ENCODE measurements around the gene NRP2.

Gene NRP2

DNA sequence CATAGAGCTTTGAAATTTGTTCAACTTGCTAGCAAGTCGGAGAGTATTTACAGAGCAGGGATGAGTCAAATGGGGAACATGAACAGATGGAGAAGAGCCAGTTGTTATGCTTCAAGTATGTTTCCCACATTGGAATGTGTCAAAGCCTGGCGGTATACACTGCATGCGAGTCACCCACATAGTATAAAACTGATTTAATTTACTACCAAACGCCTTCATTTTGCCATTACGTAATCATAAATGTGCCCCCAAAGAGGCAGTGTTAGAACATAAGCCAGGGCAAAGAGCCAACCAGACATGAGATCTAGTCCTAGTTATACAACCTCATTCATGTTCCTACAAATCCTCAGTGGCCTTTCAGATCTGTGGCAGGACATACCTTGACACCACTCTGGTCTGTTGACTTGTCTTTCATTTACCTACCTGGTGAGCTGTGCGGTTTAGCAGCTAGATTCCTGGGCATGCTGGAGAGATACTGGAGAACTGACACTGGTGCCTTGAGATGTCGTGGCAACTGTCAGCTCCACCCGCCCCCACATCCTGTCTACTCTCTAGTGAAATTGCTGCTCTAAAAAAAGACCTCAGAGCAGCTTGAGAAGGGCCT, 21.7 kb upstream of the NRP2 start:
- peak; percentile 35 for DNase-seq (ENCODE audit: low spot score)

GRCh38 chr2:205661281-205661680, 21.0 kb upstream of the NRP2 start:
- no peak for DNase-seq (ENCODE audit: low spot score)

DNA sequence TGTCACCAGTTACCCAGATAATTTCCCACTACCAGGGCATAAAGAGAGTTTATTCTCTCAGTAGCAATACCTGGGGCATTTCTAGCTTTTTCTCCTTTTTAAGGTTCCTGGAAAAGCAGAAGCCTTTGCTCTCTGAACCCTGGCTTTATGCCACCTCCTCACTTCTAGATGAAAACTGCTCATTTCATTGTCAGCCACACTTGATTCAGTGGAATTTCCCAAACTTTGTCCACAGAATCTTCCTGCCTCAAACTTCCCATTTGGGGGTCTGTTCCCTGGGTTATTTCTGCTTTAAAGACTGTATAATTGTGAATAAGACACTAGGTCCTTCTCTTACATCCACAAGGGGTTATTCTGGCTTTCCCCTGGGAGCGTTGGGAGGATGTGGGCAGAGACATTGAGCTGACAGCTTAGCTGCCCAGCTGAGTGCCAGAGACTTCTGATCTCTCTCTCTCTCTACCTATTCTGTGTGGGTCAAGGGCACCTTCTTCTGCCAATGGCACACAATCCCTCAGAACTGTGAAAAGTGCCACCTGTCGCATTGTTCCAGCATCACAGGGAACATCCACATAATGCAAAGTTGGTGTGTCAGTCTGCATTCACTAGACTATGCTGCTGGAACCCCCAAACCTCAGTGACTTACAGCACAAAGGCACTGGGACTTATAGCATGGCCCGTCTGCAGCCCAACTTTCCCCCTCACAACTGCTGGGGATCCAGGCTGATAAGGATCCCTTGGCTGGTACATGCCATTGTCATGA, 19.9 kb upstream of the NRP2 start:
- no peak for DNase-seq (ENCODE audit: low spot score)

DNA sequence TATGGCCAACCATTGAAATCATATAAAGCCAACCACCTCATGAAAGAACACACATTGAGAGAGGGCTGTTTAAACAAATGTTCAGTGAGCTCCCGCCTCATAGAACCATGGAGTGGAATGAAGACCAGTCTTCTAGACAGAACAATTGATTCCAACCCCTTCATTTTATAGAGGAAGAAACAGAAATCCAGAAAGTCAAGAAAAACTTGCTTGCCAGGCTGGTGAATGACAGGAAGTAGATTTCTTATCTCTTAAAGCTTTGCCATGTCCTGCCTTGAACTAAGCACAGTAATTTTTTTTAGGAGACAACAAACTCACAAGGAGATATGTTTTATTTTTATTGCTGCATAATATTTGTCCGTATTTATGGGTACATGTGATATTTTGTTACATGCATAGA, 16.5 kb upstream of the NRP2 start:
- no peak for DNase-seq (ENCODE audit: low spot score)

DNA sequence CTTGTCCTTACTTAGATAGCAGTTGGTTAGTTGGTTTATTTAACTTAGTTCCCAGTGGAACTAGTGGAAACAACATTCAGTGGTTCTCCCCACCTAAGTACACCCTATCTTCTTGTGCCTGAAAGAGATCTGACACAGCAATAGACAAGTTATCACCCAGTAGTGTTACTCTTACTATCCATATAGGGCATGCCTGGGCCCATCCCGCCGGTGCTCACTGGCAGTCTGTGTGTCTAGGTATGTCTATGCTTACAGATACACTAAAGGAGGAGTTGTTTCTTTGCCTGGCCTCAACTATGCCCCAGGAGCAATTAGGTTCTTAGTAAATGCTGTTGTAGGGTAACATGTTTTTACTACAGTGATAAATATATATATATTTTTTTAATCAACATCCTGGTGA, 12.0 kb upstream of the NRP2 start:
- no peak for DNase-seq (ENCODE audit: low spot score)

DNA sequence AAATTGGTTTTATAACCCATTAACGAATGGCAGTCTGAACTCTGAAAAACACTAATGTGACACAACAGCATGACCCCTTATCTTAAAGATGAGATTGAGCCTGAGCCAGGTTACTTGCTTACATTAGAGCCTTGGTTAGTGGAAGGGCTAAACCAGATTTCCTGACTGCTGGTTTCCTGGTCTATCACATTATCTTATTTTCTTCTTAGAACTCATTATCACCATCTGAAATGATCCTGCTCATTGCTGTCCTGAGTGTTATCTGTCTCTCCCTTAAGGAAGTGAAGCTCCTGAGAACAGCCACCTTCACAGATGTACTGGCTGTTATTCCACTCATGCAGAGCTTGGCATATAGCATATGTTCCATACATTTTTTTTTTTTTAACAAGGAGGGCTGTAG, 9.0 kb upstream of the NRP2 start:
- DNase-seq (ENCODE audit: low spot score), result no peak

- DNase-seq (ENCODE audit: low spot score), result peak; percentile 65
These were observed 6.3 kb upstream of the NRP2 start for GRCh38 chr2:205675861-205676516.

DNA sequence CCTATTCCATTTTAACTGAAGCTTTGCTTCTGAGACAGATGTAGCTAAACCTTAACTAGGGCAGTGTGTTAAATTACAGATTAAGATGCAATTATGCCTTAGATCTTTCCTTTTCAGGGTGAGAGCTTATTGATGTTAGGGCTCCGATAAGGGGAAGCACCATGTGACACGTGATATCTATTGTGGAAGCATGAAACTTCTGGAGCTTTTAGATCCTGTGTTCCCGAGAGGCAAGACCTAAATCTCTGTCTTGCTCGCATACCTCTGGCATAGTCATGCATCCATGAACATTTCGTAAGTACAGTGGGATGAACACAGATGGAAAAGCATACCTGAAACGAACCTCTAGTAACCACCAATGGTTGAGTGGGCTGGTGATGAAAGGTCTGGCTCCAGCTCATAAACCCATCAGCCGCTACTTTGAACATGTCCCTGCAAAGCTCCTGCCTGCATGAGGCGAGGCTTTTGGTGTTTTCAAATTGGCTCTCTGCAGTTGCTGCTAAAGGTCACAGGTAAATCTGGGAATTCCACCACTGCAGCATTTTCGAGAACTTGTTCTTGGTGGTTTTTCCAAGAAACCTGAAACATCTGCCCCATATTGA, 3.7 kb upstream of the NRP2 start:
- no peak for DNase-seq (ENCODE audit: low spot score)

DNA sequence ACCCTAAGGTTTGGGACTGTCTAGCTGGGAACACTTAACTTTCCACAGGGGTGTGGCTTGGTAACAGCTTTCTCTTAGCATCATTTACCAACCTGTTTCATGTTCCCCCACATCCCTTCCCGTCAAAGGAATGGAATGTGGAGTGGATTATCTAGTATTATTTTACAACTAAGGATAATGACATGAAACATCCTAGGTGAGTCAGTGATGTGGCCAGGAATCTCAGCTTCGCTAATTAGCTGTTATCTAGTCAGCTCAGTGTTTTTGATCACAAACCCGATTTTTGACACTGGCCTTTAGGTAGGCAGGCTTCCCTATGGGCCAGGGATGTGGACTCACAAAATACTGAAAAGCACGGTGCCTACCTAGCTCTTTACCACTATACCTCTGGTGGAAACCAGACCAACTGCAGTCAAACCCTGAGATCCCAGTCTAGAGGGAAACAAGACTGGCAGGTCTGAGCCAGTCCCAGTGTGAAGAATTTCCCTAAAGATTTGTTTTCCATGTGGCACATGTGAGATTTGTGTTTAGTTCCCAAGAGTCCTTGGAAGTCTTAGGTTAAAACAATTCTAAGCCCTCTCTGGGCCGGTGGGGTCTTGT, 2.8 kb upstream of the NRP2 start:
- DNase-seq (ENCODE audit: low spot score), result no peak

- peak; percentile 90 for DNase-seq (ENCODE audit: low spot score)
These were observed 2.2 kb upstream of the NRP2 start for GRCh38 chr2:205680067-205680466.

DNA sequence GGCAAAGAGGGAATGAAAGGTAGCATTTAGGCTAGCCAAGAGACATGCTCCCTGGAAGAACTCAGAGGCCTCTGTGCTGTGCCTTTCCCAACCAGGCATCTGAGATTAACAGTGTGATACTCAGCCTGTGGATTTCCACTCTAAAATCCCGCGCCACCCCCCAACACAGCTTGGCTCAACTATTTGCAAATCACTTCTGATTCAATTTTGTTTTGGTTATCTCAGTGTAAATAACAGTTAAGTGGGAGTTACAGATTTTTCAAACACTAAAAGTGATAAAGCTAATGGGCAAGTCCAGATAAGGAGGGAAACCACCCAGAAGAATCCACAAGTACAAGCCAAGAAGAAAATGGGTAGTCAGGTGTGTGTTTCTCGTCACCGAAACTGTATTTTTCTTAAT, 1.4 kb upstream of the NRP2 start:
- no peak for DNase-seq (ENCODE audit: low spot score)

GRCh38 chr2:205681401-205682238, 681 bp upstream of the NRP2 start:
- no peak for DNase-seq (ENCODE audit: low spot score)

GRCh38 chr2:205682971-205683501, 735 bp downstream of the NRP2 start:
- no peak for DNase-seq (ENCODE audit: low spot score)

GRCh38 chr2:205683502-205684367, 1.4 kb downstream of the NRP2 start:
- no peak for DNase-seq (ENCODE audit: low spot score)

GRCh38 chr2:205684871-205685313, 2.6 kb downstream of the NRP2 start:
- no peak for DNase-seq (ENCODE audit: low spot score)

GRCh38 chr2:205685314-205686055, 3.2 kb downstream of the NRP2 start:
- no peak for DNase-seq (ENCODE audit: low spot score)

DNA sequence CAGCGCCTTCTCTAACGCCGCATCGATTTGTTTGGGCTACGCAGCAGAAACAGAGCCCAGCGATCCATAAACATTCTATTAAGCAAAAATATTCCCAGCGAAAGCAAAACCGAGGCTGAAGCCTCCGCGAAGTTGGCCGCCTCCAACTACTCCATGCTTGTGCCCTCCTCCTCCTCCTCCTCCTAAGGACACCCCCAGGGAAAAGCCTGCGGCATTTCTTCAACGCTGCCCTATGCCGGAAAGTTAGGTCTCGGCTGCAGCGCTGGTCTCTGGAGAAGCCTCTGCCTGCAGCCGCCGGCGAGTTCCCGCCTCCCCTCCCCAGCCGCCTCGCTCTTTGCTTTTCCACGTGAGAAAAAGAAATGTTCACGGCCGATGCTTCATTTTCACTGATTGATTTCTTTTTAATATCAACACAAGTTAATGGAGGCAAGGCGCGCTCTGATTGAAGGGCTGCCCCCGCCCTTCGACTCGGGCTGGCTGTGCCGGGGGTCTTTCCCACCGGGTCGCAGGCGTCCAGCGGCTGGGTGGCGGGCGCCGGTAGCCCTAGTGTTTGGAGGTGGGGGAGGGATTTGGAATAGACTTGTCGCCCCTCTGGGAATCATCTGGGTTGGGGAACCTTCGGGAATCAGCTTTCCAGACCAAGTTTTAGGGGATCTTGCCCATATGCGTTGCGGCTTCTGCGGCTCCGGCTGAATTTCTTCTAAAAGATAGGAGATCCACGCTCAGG, 3.9 kb downstream of the NRP2 start:
- no peak for DNase-seq (ENCODE audit: low spot score)

- DNase-seq (ENCODE audit: low spot score), result no peak
These were observed 4.7 kb downstream of the NRP2 start for GRCh38 chr2:205686783-205687640.
